Keratinocyte (primary cell): ENCODE measurements around the gene AFTPH. TPM values are rescaled to one million over a fixed set of nuclear protein-coding genes. Genes with fewer than 3 reads are reported as not detected.

Experiments used
- DNase-seq: peaks from one replicate; pipeline ENCODE4 v3.0.0-alpha.2; 2011; ENCODE audit warnings: low read depth, missing footprints, low spot score
- FAIRE-seq: peaks from 2 replicates; lab custom pipeline; 2011; peaks lifted over from hg19 to GRCh38; lab: Jason Lieb, UNC
- H2AFZ ChIP-seq: 2 replicates; pipeline ENCODE4 v1.6.0; 2012; ENCODE audit warnings: low read length, control low read depth, inconsistent platforms; ENCODE audit not compliant: control insufficient read depth
- H3K27ac ChIP-seq: 2 replicates; pipeline ENCODE4 v1.5.1; 2011; ENCODE audit warnings: low read length; ENCODE audit not compliant: control insufficient read depth, insufficient read depth
- H3K27me3 ChIP-seq: 3 replicates; pipeline ENCODE4 v1.6.0; 2011; ENCODE audit warnings: low read length; ENCODE audit not compliant: control insufficient read depth, insufficient read depth; ENCODE audit errors: extremely low read depth
- H3K36me3 ChIP-seq, 2 experiments: 2 replicates in 1 of 2; 3 replicates in 1 of 2; pipeline ENCODE4 v1.5.1; 2011; ENCODE audit warnings: low read length in 2 of 2, mild to moderate bottlenecking in 1 of 2; ENCODE audit not compliant: control insufficient read depth in 2 of 2, insufficient read depth in 2 of 2; ENCODE audit errors: extremely low read depth in 1 of 2
- H3K4me1 ChIP-seq: 3 replicates; pipeline ENCODE4 v1.5.1; 2011; ENCODE audit warnings: low read length; ENCODE audit not compliant: control insufficient read depth, insufficient read depth; ENCODE audit errors: extremely low read depth
- H3K4me2 ChIP-seq: 3 replicates; pipeline ENCODE4 v1.6.0; 2011; ENCODE audit warnings: low read depth, low read length; ENCODE audit not compliant: control insufficient read depth, insufficient read depth; ENCODE audit errors: extremely low read depth
- H3K4me3 ChIP-seq, 3 experiments: fragments of 200-600 bp in 1 of 3; sonication (generic) in 1 of 3; 2 replicates in 2 of 3; 3 replicates in 1 of 3; pipeline ENCODE4 v1.5.1; 2011 to 2016; ENCODE audit warnings: low read length in 3 of 3, mild to moderate bottlenecking in 3 of 3, control low read depth in 2 of 3, inconsistent platforms in 1 of 3, low read depth in 1 of 3, mixed read lengths in 1 of 3, mixed run types in 1 of 3, moderate library complexity in 1 of 3; ENCODE audit not compliant: control insufficient read depth in 2 of 3, insufficient read depth in 2 of 3; ENCODE audit errors: extremely low read depth in 1 of 3
- H3K79me2 ChIP-seq: 2 replicates; pipeline ENCODE4 v1.6.0; 2012; ENCODE audit warnings: low read length; ENCODE audit not compliant: control insufficient read depth, insufficient read depth
- H3K9ac ChIP-seq: 3 replicates; pipeline ENCODE4 v1.6.0; 2011; ENCODE audit warnings: low read length; ENCODE audit not compliant: control insufficient read depth, insufficient read depth; ENCODE audit errors: extremely low read depth
- H3K9me1 ChIP-seq: 3 replicates; pipeline ENCODE4 v1.6.0; 2011; ENCODE audit warnings: low read length; ENCODE audit not compliant: control insufficient read depth, insufficient read depth; ENCODE audit errors: extremely low read depth
- H3K9me3 ChIP-seq: 2 replicates; pipeline ENCODE4 v1.5.1; 2012; ENCODE audit warnings: low read depth, low read length; ENCODE audit not compliant: control insufficient read depth
- H4K20me1 ChIP-seq: 3 replicates; pipeline ENCODE4 v1.6.0; 2011; ENCODE audit warnings: low read length; ENCODE audit not compliant: control insufficient read depth, insufficient read depth; ENCODE audit errors: extremely low read depth
- CTCF ChIP-seq, 3 experiments: IDR thresholded peaks in 1 of 3; conservative IDR thresholded peaks in 1 of 3; optimal IDR thresholded peaks in 1 of 3; 2 replicates in 2 of 3; 3 replicates in 1 of 3; pipeline versions ENCODE3 to v1.5.1; 2011; ENCODE audit warnings: low read length in 3 of 3, mild to moderate bottlenecking in 3 of 3, moderate library complexity in 2 of 3, control low read depth in 1 of 3, inconsistent platforms in 1 of 3; ENCODE audit not compliant: insufficient read depth in 2 of 3; ENCODE audit errors: extremely low read depth in 1 of 3
- EZH2 ChIP-seq: IDR thresholded peaks from one replicate; pipeline ENCODE4 v1.6.1; 2012; ENCODE audit warnings: inconsistent platforms, mild to moderate bottlenecking, low read length, moderate library complexity
- dilution Hi-C: fragments of 300-500 bp; cut with MboI; formaldehyde crosslinking; loops from one replicate; pipeline ENCODE4 v1.7.0; 2020; ENCODE audit warnings: low sequenced_read_pairs; ENCODE audit not compliant: extremely low pct_ligation_motif_present
- polyA plus RNA-seq, 5 experiments: library from polyadenylated mRNA; depleted of rRNA in 3 of 5; stranded (reverse) in 3 of 5; stranded (forward) in 1 of 5; unstranded in 1 of 5; fragments of >200 nt; gene quantifications; 1 replicate in 1 of 5; 2 replicates in 3 of 5; 3 replicates in 1 of 5; pipeline versions ENCODE4 v1.2.1 to v1.2.3, GENCODE V29; 2011 to 2012; ENCODE audit warnings: missing spikeins in 2 of 5, low read depth in 1 of 5, low replicate concordance in 1 of 5
- small RNA-seq, 3 experiments: library from RNA; depleted of rRNA; stranded (forward); fragments of <200 nt; gene quantifications; one replicate each; pipeline ENCODE3, GENCODE V24; 2012; ENCODE audit warnings: low read depth in 3 of 3, low replicate concordance in 1 of 3; ENCODE audit not compliant: insufficient read length in 3 of 3

The AFTPH gene
- polyA plus RNA-seq, 1 donor (not counting 4 experiments of a cell fraction or from before 2014, with no cell fraction given) = 28.3 TPM

- DNase-seq = no peak
- H2AFZ ChIP-seq = no peak overlapping the region
- dilution Hi-C loops = no loop called here
Measured at GRCh38 chr2:64640153-64641044, 116.3 kb downstream of the AFTPH start.

GRCh38 chr2:64641599-64641998, 117.5 kb downstream of the AFTPH start:
- peaks cover 94% of the 10 kb centered on the region for H3K4me1 ChIP-seq
- H3K27ac ChIP-seq = peak overlapping the region; percentile 100
- no peak for TF ChIP-seq EZH2
- no peak for TF ChIP-seq CTCF (optimal IDR thresholded peaks at IDR 0.05 in 1 of 3, IDR thresholded peaks at IDR 0.05 in 1 of 3, conservative IDR thresholded peaks at IDR 0.05 in 1 of 3; ENCODE audit: extremely low read depth in 1 of 3, insufficient read depth in 2 of 3, low read length in 3 of 3)
- no peaks in the 10 kb centered on the region for H3K36me3 ChIP-seq
- no peaks in the 10 kb centered on the region for H3K27me3 ChIP-seq
- H3K4me3 ChIP-seq = no peak overlapping the region
- peaks cover 3% of the 10 kb centered on the region for H3K9me1 ChIP-seq
- H3K9me3 ChIP-seq = no peaks in the 10 kb centered on the region
- DNase-seq = no peak
- no peaks in the 10 kb centered on the region for H4K20me1 ChIP-seq
- H3K9ac ChIP-seq = peak overlapping the region; percentile 3
- peak overlapping the region; percentile 18 for H3K4me2 ChIP-seq
- dilution Hi-C loops = no loop called here
- no peak for FAIRE-seq
- no peak overlapping the region for H2AFZ ChIP-seq
- peaks cover 85% of the 10 kb centered on the region for H3K79me2 ChIP-seq

More at GRCh38 chr2:64640153-64641044, 116.3 kb downstream of the AFTPH start:
- Histone ChIP-seq H3K36me3 (peaks cover 4 to 9% of the 10 kb centered on the region in 2 experiments), H3K4me3 (peak overlapping the region in 1 of 3 experiments; percentile 25), H3K9ac (peak overlapping the region; percentile 70), H4K20me1 (no peaks in the 10 kb centered on the region), H3K27me3 (no peaks in the 10 kb centered on the region), H3K79me2 (peaks cover 84% of the 10 kb centered on the region), H3K27ac (peak overlapping the region; percentile 91), H3K4me1 (peaks cover 87% of the 10 kb centered on the region), H3K9me1 (peaks cover 3% of the 10 kb centered on the region), H3K4me2 (peak overlapping the region; percentile 83), H3K9me3 (no peaks in the 10 kb centered on the region)
- peak; percentile 46 for FAIRE-seq
- TF ChIP-seq EZH2 (no peak), CTCF (optimal IDR thresholded peaks at IDR 0.05 in 1 of 3, IDR thresholded peaks at IDR 0.05 in 1 of 3, conservative IDR thresholded peaks at IDR 0.05 in 1 of 3; ENCODE audit: extremely low read depth in 1 of 3, insufficient read depth in 2 of 3, low read length in 3 of 3) (no peak)

Small RNAs within 50 kb of the gene (small RNA-seq; reads per million reads assigned to genes)
- 0 reads per million in 3 experiments for gene RNU6-100P

Other genes with a start within 250 kb of the AFTPH start
- gene LGALSL, start 70.2 kb upstream of the AFTPH start, polyA plus RNA-seq = 55.4 to 64.9 TPM (median 59.9 TPM) in 3 replicates
- gene SERTAD2, start 129.6 kb downstream of the AFTPH start, polyA plus RNA-seq = 11.2 to 13.4 TPM (median 13.1 TPM) in 3 replicates